A549 (cell line): ENCODE results near the gene CTCFL. TPM values are rescaled to one million over a fixed set of nuclear protein-coding genes. Genes with fewer than 3 reads are reported as not detected.

ENCODE experiments used
- ATAC-seq, 2 experiments: fragments of 200-7000 bp in 1 of 2; fragments of >200 bp in 1 of 2; cut with Nextera tagmentation in 1 of 2; cut with Tn5 transposase in 1 of 2; 3 replicates each; pipeline versions ENCODE4 v1.8.0 to v1.9.1; 2018 to 2020; ENCODE audit warnings: mild to moderate bottlenecking in 1 of 2, moderate library complexity in 1 of 2
- CTCF ChIA-PET: fragments of 300-600 bp; sonication (Branson Sonifier 250); formaldehyde crosslinking; extraction: SDS; loops from one replicate; lab custom pipeline; 2021; ENCODE audit warnings: antibody characterized with exemption, inconsistent platforms; lab: Yijun Ruan, JAX
- POLR2A ChIA-PET: fragments of 350-600 bp; formaldehyde crosslinking; extraction: SDS; loops from one replicate; lab custom pipeline; 2021; ENCODE audit warnings: antibody characterized with exemption, inconsistent platforms; lab: Yijun Ruan, JAX
- DNase-seq, 2 experiments: peaks; one replicate each; pipeline versions ENCODE4 v3.0.0 to v3.0.0-alpha.2; 2011 to 2016; ENCODE audit warnings: low read depth in 1 of 2, low spot score in 1 of 2
- FAIRE-seq: peaks from 2 replicates; lab custom pipeline; 2011; peaks lifted over from hg19 to GRCh38; lab: Jason Lieb, UNC
- H3K27ac ChIP-seq, 2 experiments: fragments of >200 bp; sonication (Bioruptor Twin); formaldehyde crosslinking; 3 replicates each; pipeline ENCODE4 v1.5.1; 2016 to 2017
- H3K4me1 ChIP-seq: fragments of >200 bp; sonication (Bioruptor Twin); formaldehyde crosslinking; 3 replicates; pipeline ENCODE4 v1.6.1; 2016
- H3K4me2 ChIP-seq: fragments of >200 bp; sonication (Bioruptor Twin); formaldehyde crosslinking; 3 replicates; pipeline ENCODE4 v1.6.1; 2016
- H3K4me3 ChIP-seq: fragments of >200 bp; sonication (Bioruptor Twin); formaldehyde crosslinking; 3 replicates; pipeline ENCODE4 v1.5.1; 2016
- H3K9me3 ChIP-seq: fragments of >200 bp; sonication (Bioruptor Twin); formaldehyde crosslinking; 3 replicates; pipeline ENCODE4 v1.6.1; 2016
- CHD2 ChIP-seq: fragments of 150-350 bp; IDR thresholded peaks from 2 replicates; pipeline ENCODE4 v1.6.1; 2014; ENCODE audit warnings: low read length; ENCODE audit not compliant: partially characterized antibody
- CTCF ChIP-seq: fragments of >200 bp; sonication (Bioruptor Twin); formaldehyde crosslinking; IDR thresholded peaks from 3 replicates; pipeline ENCODE4 v1.5.1; 2016
- EHF ChIP-seq: fragments of 250-450 bp; sonication (Bioruptor Pico); IDR thresholded peaks from 2 replicates; pipeline ENCODE4 v1.5.0; 2020; ENCODE audit warnings: mild to moderate bottlenecking
- EP300 ChIP-seq, 2 experiments: fragments of >200 bp; sonication (Bioruptor Twin); formaldehyde crosslinking; IDR thresholded peaks; 2 replicates in 1 of 2; 3 replicates in 1 of 2; pipeline ENCODE4 v1.6.1; 2016 to 2017
- FOXS1 ChIP-seq: fragments of 250-450 bp; sonication (Bioruptor Pico); IDR thresholded peaks from 2 replicates; pipeline ENCODE4 v1.5.0; 2020; ENCODE audit warnings: mild to moderate bottlenecking, moderate library complexity
- GATA3 ChIP-seq: IDR thresholded peaks from 2 replicates; pipeline ENCODE4 v1.6.1; 2012; ENCODE audit warnings: borderline replicate concordance
- HOXA7 ChIP-seq: fragments of 250-450 bp; sonication (Bioruptor Pico); IDR thresholded peaks from 2 replicates; pipeline ENCODE4 v1.5.0; 2020; ENCODE audit warnings: mild to moderate bottlenecking, moderate library complexity
- MAFK ChIP-seq: fragments of 450-650 bp; IDR thresholded peaks from 2 replicates; pipeline ENCODE4 v1.6.1; 2014; ENCODE audit not compliant: partially characterized antibody
- NPAS2 ChIP-seq: fragments of 250-450 bp; sonication (Bioruptor Pico); IDR thresholded peaks from 2 replicates; pipeline ENCODE4 v1.8.0; 2022; ENCODE audit warnings: mild to moderate bottlenecking, moderate library complexity, borderline replicate concordance
- NR3C1 ChIP-seq: fragments of >200 bp; sonication (Bioruptor Twin); formaldehyde crosslinking; IDR thresholded peaks from 3 replicates; pipeline ENCODE4 v1.6.1; 2017
- POLR2A ChIP-seq: IDR thresholded peaks from 2 replicates; pipeline ENCODE4 v1.6.1; 2012; ENCODE audit warnings: mild to moderate bottlenecking, low read length
- POLR2AphosphoS2 ChIP-seq: conservative IDR thresholded peaks from 2 replicates; pipeline ENCODE4 v1.6.1; 2012; ENCODE audit warnings: low read length, improper control_type of control experiment, inconsistent platforms
- SMC3 ChIP-seq: fragments of >200 bp; sonication (Bioruptor Twin); formaldehyde crosslinking; IDR thresholded peaks from 3 replicates; pipeline ENCODE4 v1.6.1; 2018; ENCODE audit warnings: inconsistent platforms
- USF2 ChIP-seq: fragments of 450-650 bp; IDR thresholded peaks from 2 replicates; pipeline ENCODE4 v1.6.1; 2014; ENCODE audit warnings: antibody characterized with exemption
- ZFP36 ChIP-seq: fragments of 450-650 bp; IDR thresholded peaks from 2 replicates; pipeline ENCODE4 v1.6.1; 2014; ENCODE audit warnings: borderline replicate concordance; ENCODE audit not compliant: partially characterized antibody
- WGBS: methylation state at CpG from one replicate; pipeline ENCODE4 v1.1.6; 2017; ENCODE audit errors: missing lambda C conversion rate; 5-methylcytosine and 5-hydroxymethylcytosine counted together
- polyA plus RNA-seq, 4 experiments: library from polyadenylated mRNA; depleted of rRNA in 3 of 4; stranded (reverse); fragments of >200 nt; fragmentation: RNase III in 1 of 4; extraction: RNeasy Plus Mini Kit Qiagen cat#74134 plus additional on column Dnase treatment in 1 of 4; gene quantifications; 2 replicates in 3 of 4; 3 replicates in 1 of 4; pipeline ENCODE4 v1.2.3, GENCODE V29; 2011 to 2017
- TF ChIP-seq, protein P1 (sequence below): IDR thresholded peaks from 2 replicates; pipeline ENCODE4 v1.6.1; 2012
- TF ChIP-seq, protein P2 (sequence below): fragments of 250-450 bp; sonication (Bioruptor Pico); IDR thresholded peaks from 2 replicates; pipeline ENCODE4 v1.5.0; 2021; ENCODE audit warnings: mild to moderate bottlenecking, moderate library complexity, borderline replicate concordance
- TF ChIP-seq, protein P3 (sequence below): IDR thresholded peaks from 2 replicates; pipeline ENCODE4 v1.6.1; 2012
- TF ChIP-seq, protein P4 (sequence below): fragments of >200 bp; sonication (Bioruptor Twin); formaldehyde crosslinking; IDR thresholded peaks from 3 replicates; pipeline ENCODE4 v1.6.1; 2016
- TF ChIP-seq, protein P5 (sequence below): fragments of >200 bp; sonication (Bioruptor Twin); formaldehyde crosslinking; IDR thresholded peaks from 2 replicates; pipeline ENCODE4 v1.6.1; 2016

Gene CTCFL
- polyA plus RNA-seq, 2 of the 4 experiments (the other 2 are of a cell fraction), result 0.03 TPM

GRCh38 chr20:57474205-57474604 is 50.7 kb downstream of the CTCFL start:
- no peak for DNase-seq
- ChIA-PET CTCF (interaction anchor here (0.9 to 1.4 kb wide), 4 partner anchors 8 to 31 kb away, joined by 3 to 5 read pairs (median 4); no protein-coding TSS in a partner anchor), POLR2A (interaction anchor here (1.2 kb wide), 1 partner anchor 82 kb away, joined by 4 read pairs; the partner anchor contains the start of gene RBM38)
- 96% methylated on average over 2 of the region's 2 CpGs for WGBS
- no peaks in the 10 kb centered on the region; the same call in 2 of the 3 replicates for H3K9me3 ChIP-seq
- H3K4me1 ChIP-seq, result no peaks in the 10 kb centered on the region
- FAIRE-seq, result no peak
- H3K27ac ChIP-seq, result no peak overlapping the region
- no peak overlapping the region for H3K4me3 ChIP-seq
- ATAC-seq, result no peak
- H3K4me2 ChIP-seq, result no peak overlapping the region
- TF ChIP-seq GATA3, result no peak
- TF ChIP-seq, protein P1, sequence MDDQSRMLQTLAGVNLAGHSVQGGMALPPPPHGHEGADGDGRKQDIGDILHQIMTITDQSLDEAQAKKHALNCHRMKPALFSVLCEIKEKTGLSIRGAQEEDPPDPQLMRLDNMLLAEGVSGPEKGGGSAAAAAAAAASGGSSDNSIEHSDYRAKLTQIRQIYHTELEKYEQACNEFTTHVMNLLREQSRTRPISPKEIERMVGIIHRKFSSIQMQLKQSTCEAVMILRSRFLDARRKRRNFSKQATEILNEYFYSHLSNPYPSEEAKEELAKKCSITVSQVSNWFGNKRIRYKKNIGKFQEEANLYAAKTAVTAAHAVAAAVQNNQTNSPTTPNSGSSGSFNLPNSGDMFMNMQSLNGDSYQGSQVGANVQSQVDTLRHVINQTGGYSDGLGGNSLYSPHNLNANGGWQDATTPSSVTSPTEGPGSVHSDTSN, result no peak
- TF ChIP-seq, protein P2, sequence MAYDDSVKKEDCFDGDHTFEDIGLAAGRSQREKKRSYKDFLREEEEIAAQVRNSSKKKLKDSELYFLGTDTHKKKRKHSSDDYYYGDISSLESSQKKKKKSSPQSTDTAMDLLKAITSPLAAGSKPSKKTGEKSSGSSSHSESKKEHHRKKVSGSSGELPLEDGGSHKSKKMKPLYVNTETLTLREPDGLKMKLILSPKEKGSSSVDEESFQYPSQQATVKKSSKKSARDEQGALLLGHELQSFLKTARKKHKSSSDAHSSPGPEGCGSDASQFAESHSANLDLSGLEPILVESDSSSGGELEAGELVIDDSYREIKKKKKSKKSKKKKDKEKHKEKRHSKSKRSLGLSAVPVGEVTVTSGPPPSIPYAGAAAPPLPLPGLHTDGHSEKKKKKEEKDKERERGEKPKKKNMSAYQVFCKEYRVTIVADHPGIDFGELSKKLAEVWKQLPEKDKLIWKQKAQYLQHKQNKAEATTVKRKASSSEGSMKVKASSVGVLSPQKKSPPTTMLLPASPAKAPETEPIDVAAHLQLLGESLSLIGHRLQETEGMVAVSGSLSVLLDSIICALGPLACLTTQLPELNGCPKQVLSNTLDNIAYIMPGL, result no peak
- TF ChIP-seq CTCF, result no peak
- TF ChIP-seq NPAS2, result no peak
- TF ChIP-seq EHF, result no peak
- TF ChIP-seq, protein P3, sequence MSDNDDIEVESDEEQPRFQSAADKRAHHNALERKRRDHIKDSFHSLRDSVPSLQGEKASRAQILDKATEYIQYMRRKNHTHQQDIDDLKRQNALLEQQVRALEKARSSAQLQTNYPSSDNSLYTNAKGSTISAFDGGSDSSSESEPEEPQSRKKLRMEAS, result no peak
- TF ChIP-seq, protein P4, sequence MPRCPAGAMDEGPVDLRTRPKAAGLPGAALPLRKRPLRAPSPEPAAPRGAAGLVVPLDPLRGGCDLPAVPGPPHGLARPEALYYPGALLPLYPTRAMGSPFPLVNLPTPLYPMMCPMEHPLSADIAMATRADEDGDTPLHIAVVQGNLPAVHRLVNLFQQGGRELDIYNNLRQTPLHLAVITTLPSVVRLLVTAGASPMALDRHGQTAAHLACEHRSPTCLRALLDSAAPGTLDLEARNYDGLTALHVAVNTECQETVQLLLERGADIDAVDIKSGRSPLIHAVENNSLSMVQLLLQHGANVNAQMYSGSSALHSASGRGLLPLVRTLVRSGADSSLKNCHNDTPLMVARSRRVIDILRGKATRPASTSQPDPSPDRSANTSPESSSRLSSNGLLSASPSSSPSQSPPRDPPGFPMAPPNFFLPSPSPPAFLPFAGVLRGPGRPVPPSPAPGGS, result no peak
- no peak for TF ChIP-seq FOXS1 (CRISPR knock-in tag)
- TF ChIP-seq, protein P5, sequence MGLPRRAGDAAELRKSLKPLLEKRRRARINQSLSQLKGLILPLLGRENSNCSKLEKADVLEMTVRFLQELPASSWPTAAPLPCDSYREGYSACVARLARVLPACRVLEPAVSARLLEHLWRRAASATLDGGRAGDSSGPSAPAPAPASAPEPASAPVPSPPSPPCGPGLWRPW, result no peak
- TF ChIP-seq EP300 (IDR thresholded peaks at IDR 0.05), result no peak
- no peak for TF ChIP-seq MAFK
- no peak for TF ChIP-seq POLR2A
- no peak for TF ChIP-seq POLR2AphosphoS2
- no peak for TF ChIP-seq CHD2
- TF ChIP-seq ZFP36, result no peak
- TF ChIP-seq SMC3, result no peak
- TF ChIP-seq NR3C1, result no peak
- no peak for TF ChIP-seq USF2
- no peak for TF ChIP-seq HOXA7
